GM06990 (cell line): ENCODE data around the gene LRRC75A.
"Not testable (repeated sequence)": the region's sequence is repeated elsewhere in the genome, so short reads cannot be mapped to it uniquely, and the experiment has no call there.

Source experiments
- DNase-seq: peaks from one replicate; pipeline ENCODE4 v3.0.0-alpha.2; 2011; ENCODE audit not compliant: insufficient read length; ENCODE audit errors: extremely low read depth
- H3K27me3 ChIP-seq: replicated peaks from 2 replicates; pipeline ENCODE4 v1.6.0; 2011; ENCODE audit warnings: low read length; ENCODE audit not compliant: control insufficient read depth, insufficient read depth
- H3K36me3 ChIP-seq: 2 replicates; pipeline ENCODE4 v1.5.1; 2011; ENCODE audit warnings: low read length; ENCODE audit not compliant: control insufficient read depth, insufficient read depth
- H3K4me3 ChIP-seq: replicated peaks from 2 replicates; pipeline ENCODE4 v1.5.1; 2011; ENCODE audit warnings: low read depth, mild to moderate bottlenecking, control low read depth, low read length
- TF ChIP-seq, protein P1 (sequence below): IDR thresholded peaks from 2 replicates; pipeline ENCODE4 v1.5.1; 2011; ENCODE audit warnings: low read length, control low read depth, mild to moderate bottlenecking, inconsistent platforms; ENCODE audit not compliant: insufficient read depth, poor library complexity, severe bottlenecking

Gene LRRC75A

DNA sequence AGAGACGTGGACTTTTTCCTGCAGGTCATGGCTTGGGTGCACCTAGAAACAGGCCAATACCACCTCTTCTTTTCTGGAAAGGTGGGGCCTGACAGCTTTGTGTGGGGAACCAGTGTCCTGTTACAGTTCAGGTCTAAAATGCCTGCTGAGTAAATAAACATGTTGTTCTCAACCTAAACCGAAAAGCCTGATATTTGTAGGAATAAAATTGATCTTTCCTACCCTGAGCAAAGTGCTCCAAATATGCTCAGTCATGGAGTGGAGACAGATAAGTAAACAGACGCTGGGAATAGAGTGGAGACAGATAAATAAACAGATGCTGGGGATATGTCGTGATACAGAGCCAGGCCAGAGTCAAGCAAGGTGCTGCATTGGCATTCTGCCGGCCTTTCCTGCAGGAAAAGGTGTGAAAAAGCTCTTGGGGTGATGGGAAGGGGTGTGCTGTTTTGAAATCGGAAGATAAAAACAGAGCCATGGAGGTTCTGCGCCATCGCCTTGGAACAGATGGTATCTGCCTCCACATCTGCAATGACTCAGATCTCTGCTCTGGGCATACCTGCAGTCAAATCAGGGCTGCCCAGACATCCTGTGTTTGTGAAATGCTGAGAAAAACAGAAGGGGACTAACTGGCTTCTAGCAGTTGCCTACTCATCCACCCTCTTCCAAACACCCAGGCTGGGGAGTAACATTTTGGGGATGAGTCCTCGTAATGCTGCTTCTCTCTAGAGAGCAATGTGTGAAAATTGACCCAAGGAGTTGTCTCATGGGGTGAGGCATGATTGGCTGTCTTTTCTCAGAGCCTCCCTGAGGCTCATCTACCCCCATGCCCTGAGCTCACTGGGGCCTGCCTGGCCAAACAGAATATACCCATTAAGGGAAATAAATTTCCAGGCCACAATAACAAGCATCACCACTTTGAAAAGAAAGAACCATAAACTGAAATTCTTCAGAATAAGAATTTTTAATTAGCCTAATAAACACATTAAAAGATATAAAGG, 93.4 kb downstream of the LRRC75A start:
- TF ChIP-seq, protein P1, sequence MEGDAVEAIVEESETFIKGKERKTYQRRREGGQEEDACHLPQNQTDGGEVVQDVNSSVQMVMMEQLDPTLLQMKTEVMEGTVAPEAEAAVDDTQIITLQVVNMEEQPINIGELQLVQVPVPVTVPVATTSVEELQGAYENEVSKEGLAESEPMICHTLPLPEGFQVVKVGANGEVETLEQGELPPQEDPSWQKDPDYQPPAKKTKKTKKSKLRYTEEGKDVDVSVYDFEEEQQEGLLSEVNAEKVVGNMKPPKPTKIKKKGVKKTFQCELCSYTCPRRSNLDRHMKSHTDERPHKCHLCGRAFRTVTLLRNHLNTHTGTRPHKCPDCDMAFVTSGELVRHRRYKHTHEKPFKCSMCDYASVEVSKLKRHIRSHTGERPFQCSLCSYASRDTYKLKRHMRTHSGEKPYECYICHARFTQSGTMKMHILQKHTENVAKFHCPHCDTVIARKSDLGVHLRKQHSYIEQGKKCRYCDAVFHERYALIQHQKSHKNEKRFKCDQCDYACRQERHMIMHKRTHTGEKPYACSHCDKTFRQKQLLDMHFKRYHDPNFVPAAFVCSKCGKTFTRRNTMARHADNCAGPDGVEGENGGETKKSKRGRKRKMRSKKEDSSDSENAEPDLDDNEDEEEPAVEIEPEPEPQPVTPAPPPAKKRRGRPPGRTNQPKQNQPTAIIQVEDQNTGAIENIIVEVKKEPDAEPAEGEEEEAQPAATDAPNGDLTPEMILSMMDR, result no peak
- Histone ChIP-seq H3K36me3 (no peaks in the 10 kb centered on the region), H3K4me3 (no peak overlapping the region), H3K27me3 (no peaks in the 10 kb centered on the region)
- DNase-seq, result no peak

DNA sequence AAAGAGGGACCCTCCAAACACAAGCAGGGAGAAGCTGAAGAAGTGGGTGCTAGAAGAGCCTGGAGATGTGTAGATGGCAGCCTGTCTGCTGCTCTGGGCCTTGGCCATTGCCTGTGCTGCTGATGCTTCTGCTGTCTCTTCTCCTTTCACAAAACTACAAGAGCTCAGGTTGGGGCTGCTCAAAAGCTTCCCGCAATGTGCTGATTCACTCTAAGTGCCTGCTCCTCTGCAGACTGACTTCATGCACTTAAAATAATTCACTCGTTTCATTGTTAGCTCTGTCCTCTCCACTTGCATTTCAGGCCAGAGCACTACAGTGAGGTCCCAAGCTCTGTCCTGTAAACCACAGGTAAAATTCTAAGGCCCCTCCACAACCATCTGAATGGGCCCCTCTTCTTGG, 95.3 kb downstream of the LRRC75A start:
- not testable (repeated sequence) for H3K4me3 ChIP-seq, H3K36me3 ChIP-seq, H3K27me3 ChIP-seq, DNase-seq

DNA sequence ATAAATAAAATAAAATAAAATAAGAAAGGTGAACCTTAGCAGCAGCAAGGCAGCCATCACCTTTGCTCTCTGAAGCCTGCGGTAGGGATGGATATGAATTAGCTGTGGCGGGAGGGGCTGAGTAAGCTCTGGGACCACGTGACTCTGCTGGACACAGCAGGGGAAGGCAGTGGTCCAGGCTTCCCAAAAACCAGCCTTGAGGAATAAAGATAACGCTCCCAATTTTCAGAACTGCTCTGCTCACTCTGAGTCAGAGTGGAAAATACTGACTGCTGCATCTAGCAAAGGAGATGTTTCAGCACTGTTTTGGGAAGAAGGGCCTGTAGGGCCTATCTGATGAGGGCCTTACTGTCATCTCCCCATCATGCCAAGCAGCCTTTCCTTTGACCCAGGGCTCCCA, 96.1 kb downstream of the LRRC75A start:
- H3K27me3 ChIP-seq, H3K36me3 ChIP-seq, DNase-seq, H3K4me3 ChIP-seq: not testable (repeated sequence)

DNA sequence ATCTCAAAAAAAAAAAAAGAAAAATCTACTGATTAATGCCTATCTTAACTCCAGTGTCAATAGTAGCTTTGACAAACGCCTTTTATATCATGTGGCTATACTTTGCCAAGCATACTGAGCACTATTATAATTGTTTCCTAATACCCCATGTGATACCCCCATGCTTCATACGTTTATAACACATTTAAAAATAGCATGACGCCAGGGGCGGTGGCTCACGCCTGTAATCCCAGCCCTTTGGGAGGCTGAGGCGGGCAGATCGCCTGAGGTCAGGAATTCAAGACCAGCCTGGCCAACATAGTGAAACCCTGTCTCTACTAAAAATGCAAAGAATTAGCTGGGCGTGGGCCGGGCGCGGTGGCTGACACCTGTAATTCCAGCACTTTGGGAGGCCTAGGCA, 99.5 kb downstream of the LRRC75A start:
- DNase-seq, H3K4me3 ChIP-seq, H3K27me3 ChIP-seq, H3K36me3 ChIP-seq: not testable (repeated sequence)
